Posterior vena cava (tissue), 2 donors: ENCODE data around the gene OR51T1. TPM values are rescaled to one million over a fixed set of nuclear protein-coding genes. Genes with fewer than 3 reads are reported as not detected.

Experiments used
- DNase-seq: peaks from one replicate; pipeline ENCODE4 v3.0.0-alpha.2; 2020; ENCODE audit warnings: low spot score
- intact Hi-C, 2 donors: fragments of 100-400 bp; cut with DNase I; formaldehyde crosslinking; loops; one replicate each; pipeline versions ENCODE4 v1.14.1 to v1.14.2; 2022 to 2023
- total RNA-seq, 2 donors: library from RNA; stranded (reverse); fragmentation: NEBNext Ultra II Directional; extraction: Animal tissue kit (Norgen Biotek cat#: 25700); gene quantifications; one replicate each; pipeline ENCODE4 v1.2.1, GENCODE V29; 2021
- donor health status: DM: yes; HTN: yes; CAD: no.
- donor health status: DM: yes; HTN: yes; CAD: no.

Gene OR51T1
- total RNA-seq, 2 donors from 2014 or later, result not detected

GRCh38 chr11:4921796-4922195, 40.1 kb downstream of the OR51T1 start:
- no peak for DNase-seq
- intact Hi-C loops, result no loop called here

DNA sequence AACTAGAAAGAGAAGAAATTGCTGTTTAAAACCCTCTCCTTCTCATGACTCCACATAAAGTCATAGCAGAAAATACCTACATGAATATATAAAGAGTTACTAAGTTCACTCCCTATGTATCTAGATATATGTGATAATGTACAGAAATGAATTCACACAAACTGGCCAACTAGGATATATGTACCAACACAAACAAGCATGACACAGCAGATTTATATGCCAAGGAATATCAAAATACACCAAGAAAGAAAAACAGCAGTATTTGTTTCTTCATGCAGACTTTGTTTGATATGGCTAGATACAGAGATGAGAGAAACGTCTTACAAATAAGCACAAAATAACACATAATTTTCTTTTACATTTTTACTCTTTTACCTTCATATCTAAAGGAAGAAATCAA, 40.6 kb downstream of the OR51T1 start:
- intact Hi-C loops, result no loop called here
- no peak for DNase-seq

DNA sequence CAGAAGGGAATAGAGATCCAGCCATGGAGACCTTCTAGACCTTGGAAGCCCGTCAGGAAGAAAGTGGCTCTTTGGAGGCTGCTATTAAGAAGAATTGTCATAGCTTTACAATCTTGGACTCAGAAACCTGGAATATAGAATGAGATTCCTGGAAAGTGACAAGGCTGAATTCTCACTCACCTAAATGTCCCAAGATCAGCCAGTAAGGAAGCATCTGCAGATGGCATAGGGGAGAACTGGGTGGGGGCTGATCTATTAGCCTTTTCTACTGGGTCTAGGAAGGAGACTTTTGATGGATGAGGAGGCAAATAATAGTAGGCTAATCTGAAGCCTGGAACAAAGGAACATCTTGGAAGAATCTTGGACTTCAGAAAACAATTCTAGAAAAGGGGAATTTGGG, 42.5 kb downstream of the OR51T1 start, which contains the start of gene OR51G1:
Gene OR51G1 (minus strand): TSS at position 101 of the 400 bp plus-strand sequence. CDS start 0 bp downstream, at position 101.
- no peak for DNase-seq
- intact Hi-C loops, result no loop called here

DNA sequence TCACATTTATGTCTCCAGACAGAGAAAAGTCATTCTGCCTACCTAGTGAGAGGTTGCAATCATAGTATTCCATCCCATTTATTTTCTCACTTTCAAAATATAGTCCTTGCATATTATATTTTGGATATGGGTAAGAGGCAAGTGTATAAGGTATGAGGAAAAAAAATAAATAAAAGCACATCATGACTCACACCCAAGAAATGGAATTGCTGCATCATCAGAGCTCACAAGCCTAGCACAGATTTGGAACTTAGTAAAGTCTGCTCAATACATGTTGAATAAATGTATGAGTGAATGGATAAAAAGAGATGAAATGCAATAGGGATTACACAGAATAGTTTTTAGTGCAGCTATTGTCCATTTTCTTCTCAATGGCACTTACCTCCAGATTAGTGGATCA, 44.9 kb downstream of the OR51T1 start:
- DNase-seq, result no peak
- intact Hi-C loops, result no loop called here

Other genes with a start within 250 kb of the OR51T1 start
- gene OR51D1, start 244.4 kb upstream of the OR51T1 start, total RNA-seq, result not detected
- gene OR51E1, start 237.9 kb upstream of the OR51T1 start, total RNA-seq, result 1 to 10 TPM in 1 of 2 donors, under 1 TPM in 1; 0.67 to 1.0 TPM
- under 1 TPM; 0.23 to 0.57 TPM for gene OR51E2, start 184.0 kb upstream of the OR51T1 start, total RNA-seq
- not detected for gene MMP26, start 177.1 kb upstream of the OR51T1 start, total RNA-seq
- not detected for gene OR51F1, start 112.0 kb upstream of the OR51T1 start, total RNA-seq
- gene OR52R1, start 77.5 kb upstream of the OR51T1 start, total RNA-seq, result not detected
- not detected for gene OR51F2, start 60.6 kb upstream of the OR51T1 start, total RNA-seq
- gene OR51S1, start 32.7 kb upstream of the OR51T1 start, total RNA-seq, result not detected
- not detected for gene OR51A7, start 21.9 kb downstream of the OR51T1 start, total RNA-seq
- gene OR51G2, start 37.5 kb downstream of the OR51T1 start, total RNA-seq, result not detected
- gene OR51G1, start 42.4 kb downstream of the OR51T1 start, total RNA-seq, result not detected
- not detected for gene OR51A4, start 65.7 kb downstream of the OR51T1 start, total RNA-seq
- not detected for gene OR51A2, start 73.8 kb downstream of the OR51T1 start, total RNA-seq
- not detected for gene OR51L1, start 113.0 kb downstream of the OR51T1 start, total RNA-seq
- gene OR52J3, start 164.6 kb downstream of the OR51T1 start, total RNA-seq, result not detected
- gene OR52E2, start 177.7 kb downstream of the OR51T1 start, total RNA-seq, result not detected
- gene OR52E1, start 187.7 kb downstream of the OR51T1 start, total RNA-seq, result not detected